Panc1 (cell line): Measurements from ENCODE around the gene EPHB2. TPM values are rescaled to one million over a fixed set of nuclear protein-coding genes. Genes with fewer than 3 reads are reported as not detected.
"Not testable (repeated sequence)": the region's sequence is repeated elsewhere in the genome, so short reads cannot be mapped to it uniquely, and the experiment has no call there.

Experiments used
- ATAC-seq: fragments of 200-7000 bp; cut with Tn5 transposase; 2 replicates; pipeline ENCODE4 v1.9.1; 2020; ENCODE audit warnings: mild to moderate bottlenecking, moderate library complexity
- BruUV-seq: library from RNA; stranded (reverse); fragments of 400-500 nt; replicated peaks from 2 replicates; lab custom pipeline; 2021; lab: Mats Ljungman, UMichigan
- CTCF ChIA-PET: fragments of 300-600 bp; sonication (Branson Sonifier 250); formaldehyde crosslinking; loops from one replicate; lab custom pipeline; 2022; ENCODE audit warnings: antibody characterized with exemption; lab: Charles Lee
- POLR2A ChIA-PET: fragments of 300-600 bp; sonication (Branson Sonifier 250); formaldehyde crosslinking; loops from one replicate; lab custom pipeline; 2022; ENCODE audit warnings: antibody characterized with exemption; lab: Charles Lee
- DNase-seq: peaks from one replicate; pipeline ENCODE4 v3.0.0-alpha.2; 2010; ENCODE audit warnings: low read depth, low spot score
- H3K27ac ChIP-seq: 2 replicates; pipeline ENCODE4 v1.5.1; 2011; ENCODE audit warnings: mild to moderate bottlenecking, low read length, inconsistent platforms
- H3K27me3 ChIP-seq: fragments of 200-500 bp; sonication (Bioruptor generic); 2 replicates; pipeline ENCODE4 v1.6.0; 2014; ENCODE audit warnings: low read length, inconsistent platforms; ENCODE audit not compliant: control insufficient read depth, insufficient read depth
- H3K36me3 ChIP-seq: fragments of 200-500 bp; sonication (Bioruptor generic); 2 replicates; pipeline ENCODE4 v1.5.1; 2014; ENCODE audit warnings: inconsistent platforms, mild to moderate bottlenecking, low read length, moderate library complexity; ENCODE audit not compliant: control insufficient read depth, insufficient read depth
- H3K4me1 ChIP-seq: 2 replicates; pipeline ENCODE4 v1.5.1; 2011; ENCODE audit warnings: inconsistent platforms, mild to moderate bottlenecking, low read length, moderate library complexity; ENCODE audit not compliant: control insufficient read depth, insufficient read depth
- H3K4me3 ChIP-seq, 2 experiments: 2 replicates each; pipeline ENCODE4 v1.5.1; 2011 to 2012; ENCODE audit warnings: low read depth in 2 of 2, low read length in 2 of 2, mild to moderate bottlenecking in 2 of 2, inconsistent platforms in 1 of 2, moderate library complexity in 1 of 2
- H3K9me3 ChIP-seq: fragments of 200-500 bp; sonication (Bioruptor generic); 2 replicates; pipeline ENCODE4 v1.5.1; 2014; ENCODE audit warnings: low read depth, mild to moderate bottlenecking, inconsistent platforms, low read length, moderate library complexity; ENCODE audit not compliant: control insufficient read depth, insufficient read depth
- POLR2AphosphoS5 ChIP-seq: IDR thresholded peaks from 2 replicates; pipeline ENCODE4 v1.6.1; 2012; ENCODE audit warnings: mild to moderate bottlenecking, low read depth, low read length, moderate library complexity
- SIN3A ChIP-seq: IDR thresholded peaks from 2 replicates; pipeline ENCODE4 v1.6.1; 2012; ENCODE audit warnings: low read depth, mild to moderate bottlenecking, low read length, moderate library complexity, borderline replicate concordance; ENCODE audit not compliant: insufficient read depth
- TCF7L2 ChIP-seq: IDR thresholded peaks from 2 replicates; pipeline ENCODE4 v1.6.1; 2011; ENCODE audit warnings: mild to moderate bottlenecking, low read depth, low read length, inconsistent platforms
- in situ Hi-C: cut with HindIII; loops from 2 replicates; pipeline ENCODE4 v1.10.0; 2016; ENCODE audit warnings: low sequenced_read_pairs, low pct_unique_long_range_greater_than_20kb
- intact Hi-C: fragments of 100-400 bp; cut with micrococcal nuclease; formaldehyde crosslinking; loops from one replicate; pipeline ENCODE4 v1.10.0; 2022; ENCODE audit not compliant: unreplicated experiment
- total RNA-seq: library from RNA; stranded (reverse); gene quantifications from one replicate; pipeline ENCODE4 v1.2.1, GENCODE V29; 2021; ENCODE audit not compliant: unreplicated experiment
- TF ChIP-seq, protein P1 (sequence below): fragments of 450-650 bp; IDR thresholded peaks from 2 replicates; pipeline ENCODE4 v1.5.1; 2017; ENCODE audit warnings: mild to moderate bottlenecking
- TF ChIP-seq, protein P2 (sequence below), 2 experiments: IDR thresholded peaks; 2 replicates each; pipeline ENCODE4 v1.6.1; 2011 to 2012; ENCODE audit warnings: low read depth in 2 of 2, control low read depth in 1 of 2, low read length in 1 of 2, mild to moderate bottlenecking in 1 of 2, moderate library complexity in 1 of 2; ENCODE audit not compliant: insufficient read depth in 1 of 2

The EPHB2 gene
- total RNA-seq, 1 experiment from 2014 or later = 29.0 TPM

DNA sequence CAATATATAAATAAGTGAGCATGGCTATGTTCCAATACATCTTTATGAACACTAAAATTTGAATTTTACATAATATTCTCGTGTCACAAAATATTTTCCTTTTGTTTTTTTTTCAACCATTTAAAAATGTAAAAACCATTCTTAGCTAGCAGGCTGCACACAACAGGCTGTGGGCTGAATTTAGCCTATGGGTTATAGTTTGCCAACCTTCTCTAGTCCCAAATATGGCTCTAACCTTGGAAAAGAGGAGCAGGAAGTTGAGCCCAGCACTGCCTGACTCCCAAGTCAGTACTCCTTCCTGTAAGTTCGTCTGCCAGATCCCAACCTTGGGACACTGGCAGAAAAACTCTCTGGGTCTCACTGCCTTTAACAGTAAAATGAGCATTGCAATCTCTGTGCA lies 44.2 kb upstream of the EPHB2 start:
- no peak for TF ChIP-seq TCF7L2
- no peak for TF ChIP-seq POLR2AphosphoS5
- no peak for TF ChIP-seq SIN3A
- TF ChIP-seq, protein P1, sequence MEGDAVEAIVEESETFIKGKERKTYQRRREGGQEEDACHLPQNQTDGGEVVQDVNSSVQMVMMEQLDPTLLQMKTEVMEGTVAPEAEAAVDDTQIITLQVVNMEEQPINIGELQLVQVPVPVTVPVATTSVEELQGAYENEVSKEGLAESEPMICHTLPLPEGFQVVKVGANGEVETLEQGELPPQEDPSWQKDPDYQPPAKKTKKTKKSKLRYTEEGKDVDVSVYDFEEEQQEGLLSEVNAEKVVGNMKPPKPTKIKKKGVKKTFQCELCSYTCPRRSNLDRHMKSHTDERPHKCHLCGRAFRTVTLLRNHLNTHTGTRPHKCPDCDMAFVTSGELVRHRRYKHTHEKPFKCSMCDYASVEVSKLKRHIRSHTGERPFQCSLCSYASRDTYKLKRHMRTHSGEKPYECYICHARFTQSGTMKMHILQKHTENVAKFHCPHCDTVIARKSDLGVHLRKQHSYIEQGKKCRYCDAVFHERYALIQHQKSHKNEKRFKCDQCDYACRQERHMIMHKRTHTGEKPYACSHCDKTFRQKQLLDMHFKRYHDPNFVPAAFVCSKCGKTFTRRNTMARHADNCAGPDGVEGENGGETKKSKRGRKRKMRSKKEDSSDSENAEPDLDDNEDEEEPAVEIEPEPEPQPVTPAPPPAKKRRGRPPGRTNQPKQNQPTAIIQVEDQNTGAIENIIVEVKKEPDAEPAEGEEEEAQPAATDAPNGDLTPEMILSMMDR = no peak
- TF ChIP-seq, protein P2, sequence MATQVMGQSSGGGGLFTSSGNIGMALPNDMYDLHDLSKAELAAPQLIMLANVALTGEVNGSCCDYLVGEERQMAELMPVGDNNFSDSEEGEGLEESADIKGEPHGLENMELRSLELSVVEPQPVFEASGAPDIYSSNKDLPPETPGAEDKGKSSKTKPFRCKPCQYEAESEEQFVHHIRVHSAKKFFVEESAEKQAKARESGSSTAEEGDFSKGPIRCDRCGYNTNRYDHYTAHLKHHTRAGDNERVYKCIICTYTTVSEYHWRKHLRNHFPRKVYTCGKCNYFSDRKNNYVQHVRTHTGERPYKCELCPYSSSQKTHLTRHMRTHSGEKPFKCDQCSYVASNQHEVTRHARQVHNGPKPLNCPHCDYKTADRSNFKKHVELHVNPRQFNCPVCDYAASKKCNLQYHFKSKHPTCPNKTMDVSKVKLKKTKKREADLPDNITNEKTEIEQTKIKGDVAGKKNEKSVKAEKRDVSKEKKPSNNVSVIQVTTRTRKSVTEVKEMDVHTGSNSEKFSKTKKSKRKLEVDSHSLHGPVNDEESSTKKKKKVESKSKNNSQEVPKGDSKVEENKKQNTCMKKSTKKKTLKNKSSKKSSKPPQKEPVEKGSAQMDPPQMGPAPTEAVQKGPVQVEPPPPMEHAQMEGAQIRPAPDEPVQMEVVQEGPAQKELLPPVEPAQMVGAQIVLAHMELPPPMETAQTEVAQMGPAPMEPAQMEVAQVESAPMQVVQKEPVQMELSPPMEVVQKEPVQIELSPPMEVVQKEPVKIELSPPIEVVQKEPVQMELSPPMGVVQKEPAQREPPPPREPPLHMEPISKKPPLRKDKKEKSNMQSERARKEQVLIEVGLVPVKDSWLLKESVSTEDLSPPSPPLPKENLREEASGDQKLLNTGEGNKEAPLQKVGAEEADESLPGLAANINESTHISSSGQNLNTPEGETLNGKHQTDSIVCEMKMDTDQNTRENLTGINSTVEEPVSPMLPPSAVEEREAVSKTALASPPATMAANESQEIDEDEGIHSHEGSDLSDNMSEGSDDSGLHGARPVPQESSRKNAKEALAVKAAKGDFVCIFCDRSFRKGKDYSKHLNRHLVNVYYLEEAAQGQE (IDR thresholded peaks at IDR 0.05; ENCODE audit: insufficient read depth in 1 of 2, low read depth in 2 of 2, low read length in 1 of 2) = no peak
- H3K4me1 ChIP-seq = no peaks in the 10 kb centered on the region; the same call in 1 of the 2 replicates
- no peaks in the 10 kb centered on the region for H3K27me3 ChIP-seq
- H3K27ac ChIP-seq = no peak overlapping the region
- ChIA-PET CTCF (interaction anchor here (0.6 kb wide), 3 partner anchors 94 to 222 kb away, joined by 4 to 6 read pairs (median 5); no protein-coding TSS in a partner anchor), POLR2A (no interaction called here)
- no peak for ATAC-seq
- intact Hi-C loops (loop anchor here (5.0 kb wide), 1 partner anchor 301 kb away; no protein-coding TSS in a partner anchor), in situ Hi-C loops (no loop called here)
- no peak overlapping the region for H3K4me3 ChIP-seq
- DNase-seq = no peak
- H3K9me3 ChIP-seq = no peaks in the 10 kb centered on the region
- no peaks in the 10 kb centered on the region for H3K36me3 ChIP-seq
- no TSS peak for BruUV-seq

DNA sequence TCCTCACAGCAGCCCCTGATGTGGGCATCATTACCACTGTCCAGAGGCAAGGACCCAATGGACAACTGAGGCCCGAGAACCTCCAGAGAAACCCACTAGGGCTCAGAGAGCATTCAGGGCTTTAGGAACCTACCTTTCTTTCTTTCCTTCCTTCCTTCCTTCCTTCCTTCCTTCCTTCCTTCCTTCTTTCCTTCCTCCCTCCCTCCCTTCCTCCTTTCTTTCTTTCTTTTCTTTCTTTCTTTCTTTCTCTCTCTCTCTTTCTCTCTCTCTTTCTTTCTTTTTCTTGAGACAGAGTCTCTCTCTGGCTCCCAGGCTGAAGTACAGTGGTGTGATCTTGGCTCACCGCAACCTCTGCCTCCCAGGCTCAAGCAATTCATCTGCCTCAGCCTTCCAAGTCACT lies 41.8 kb upstream of the EPHB2 start:
- H3K27ac ChIP-seq, H3K4me1 ChIP-seq, POLR2A ChIA-PET, DNase-seq, in situ Hi-C loops, BruUV-seq, H3K4me3 ChIP-seq, H3K27me3 ChIP-seq, H3K9me3 ChIP-seq, H3K36me3 ChIP-seq, ATAC-seq: not testable (repeated sequence)
- CTCF ChIA-PET = interaction anchor here (0.7 kb wide), 1 partner anchor 192 kb away, joined by 4 read pairs; no protein-coding TSS in a partner anchor
- intact Hi-C loops = loop anchor here (5.0 kb wide), 1 partner anchor 298 kb away; no protein-coding TSS in a partner anchor

DNA sequence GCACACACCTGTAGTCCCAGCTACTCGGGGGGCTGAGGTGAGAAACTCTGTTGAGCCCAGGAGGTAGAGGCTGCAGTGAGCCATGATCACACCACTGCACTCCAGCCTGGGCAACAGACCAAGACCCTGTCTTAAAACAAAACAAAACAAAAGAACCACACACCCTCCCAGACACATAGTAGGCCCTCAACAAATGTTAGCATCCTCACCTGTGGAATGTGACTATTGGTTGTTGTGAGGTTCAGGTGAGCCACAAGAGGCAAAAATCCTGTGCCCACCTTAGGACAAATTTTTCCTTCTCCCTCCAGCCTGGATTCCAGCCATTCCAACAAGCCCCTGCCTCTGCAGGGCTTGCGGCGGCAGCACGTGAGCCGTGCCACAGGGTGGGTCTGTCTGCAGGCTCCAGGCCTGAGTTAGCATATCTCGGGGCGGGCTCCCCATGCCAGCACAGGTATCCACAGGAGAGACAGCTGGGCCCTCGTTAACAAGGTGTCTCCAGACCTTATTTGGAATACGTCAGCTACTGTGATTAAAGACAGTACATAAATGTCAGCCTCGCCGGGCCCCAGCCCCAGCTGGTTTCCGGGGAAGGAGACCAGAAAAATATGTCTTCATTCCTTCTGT lies 40.2 kb upstream of the EPHB2 start:
- H3K4me1 ChIP-seq = no peaks in the 10 kb centered on the region; the same call in 1 of the 2 replicates
- CTCF ChIA-PET = interaction anchor here (1.0 kb wide), 1 partner anchor 8 kb away, joined by 3 read pairs; no protein-coding TSS in a partner anchor
- ATAC-seq = no peak
- no peak for DNase-seq
- H3K27ac ChIP-seq = no peak overlapping the region
- intact Hi-C loops (loop anchor here (5.0 kb wide), 2 partner anchors 217 to 262 kb away; no protein-coding TSS in a partner anchor), in situ Hi-C loops (no loop called here)
- H3K36me3 ChIP-seq = no peaks in the 10 kb centered on the region
- no peaks in the 10 kb centered on the region for H3K9me3 ChIP-seq
- BruUV-seq = no TSS peak
- no peak overlapping the region for H3K4me3 ChIP-seq
- no peaks in the 10 kb centered on the region for H3K27me3 ChIP-seq
- POLR2A ChIA-PET = interaction anchor here (0.5 kb wide), 1 partner anchor 13 kb away, joined by 3 read pairs; no protein-coding TSS in a partner anchor
- TF ChIP-seq TCF7L2 (no peak), SIN3A (no peak), POLR2AphosphoS5 (no peak)
- TF ChIP-seq, protein P1 = no peak
- TF ChIP-seq, protein P2 (IDR thresholded peaks at IDR 0.05; ENCODE audit: insufficient read depth in 1 of 2, low read depth in 2 of 2, low read length in 1 of 2) = no peak
